GM12874 (cell line): Measurements from ENCODE around the gene RIPK4.

Source experiments
- TF ChIP-seq, protein P1 (sequence below): IDR thresholded peaks from 2 replicates; pipeline ENCODE4 v1.5.1; 2011; ENCODE audit warnings: low read depth, mild to moderate bottlenecking, control low read depth, low read length, moderate library complexity; ENCODE audit not compliant: insufficient read depth

RIPK4 gene

DNA sequence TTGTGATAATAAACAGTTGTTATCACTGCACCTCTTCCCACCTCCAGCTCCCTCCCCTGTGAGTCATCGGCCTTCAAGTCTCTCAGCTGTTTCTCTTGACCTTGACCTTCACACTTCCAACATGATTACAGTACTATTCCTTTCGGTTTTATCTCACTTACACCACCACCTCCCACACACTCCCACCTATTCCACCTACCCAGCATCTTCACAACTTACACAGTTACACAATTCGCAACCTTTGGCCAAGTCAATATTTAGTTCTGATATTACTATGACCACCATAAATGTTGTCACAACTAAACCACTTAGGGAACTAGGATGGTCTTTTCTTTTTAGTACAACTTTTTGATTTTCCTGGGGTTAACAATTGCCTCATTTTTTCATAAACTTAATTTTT lies 60.2 kb downstream of the RIPK4 start:
- TF ChIP-seq, protein P1, sequence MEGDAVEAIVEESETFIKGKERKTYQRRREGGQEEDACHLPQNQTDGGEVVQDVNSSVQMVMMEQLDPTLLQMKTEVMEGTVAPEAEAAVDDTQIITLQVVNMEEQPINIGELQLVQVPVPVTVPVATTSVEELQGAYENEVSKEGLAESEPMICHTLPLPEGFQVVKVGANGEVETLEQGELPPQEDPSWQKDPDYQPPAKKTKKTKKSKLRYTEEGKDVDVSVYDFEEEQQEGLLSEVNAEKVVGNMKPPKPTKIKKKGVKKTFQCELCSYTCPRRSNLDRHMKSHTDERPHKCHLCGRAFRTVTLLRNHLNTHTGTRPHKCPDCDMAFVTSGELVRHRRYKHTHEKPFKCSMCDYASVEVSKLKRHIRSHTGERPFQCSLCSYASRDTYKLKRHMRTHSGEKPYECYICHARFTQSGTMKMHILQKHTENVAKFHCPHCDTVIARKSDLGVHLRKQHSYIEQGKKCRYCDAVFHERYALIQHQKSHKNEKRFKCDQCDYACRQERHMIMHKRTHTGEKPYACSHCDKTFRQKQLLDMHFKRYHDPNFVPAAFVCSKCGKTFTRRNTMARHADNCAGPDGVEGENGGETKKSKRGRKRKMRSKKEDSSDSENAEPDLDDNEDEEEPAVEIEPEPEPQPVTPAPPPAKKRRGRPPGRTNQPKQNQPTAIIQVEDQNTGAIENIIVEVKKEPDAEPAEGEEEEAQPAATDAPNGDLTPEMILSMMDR = no peak

DNA sequence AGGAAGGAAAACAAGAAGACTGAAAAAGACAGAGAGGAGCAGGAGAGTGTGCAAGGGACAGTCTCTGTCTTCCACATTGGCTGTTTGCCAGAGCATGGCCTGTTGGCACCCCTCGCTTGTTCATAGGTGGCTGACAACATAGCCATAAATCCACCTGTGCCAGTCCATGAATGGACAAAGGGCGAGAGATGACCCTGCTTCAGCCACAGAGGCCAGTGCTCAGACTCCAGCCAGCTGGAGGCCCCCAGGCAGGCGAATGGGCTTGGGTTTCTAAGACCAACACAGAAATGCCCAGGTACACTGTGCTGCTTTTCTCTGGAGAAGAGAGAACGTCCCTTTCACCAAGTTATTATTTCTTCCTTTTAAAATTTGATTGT lies 60.6 kb downstream of the RIPK4 start:
- TF ChIP-seq, protein P1 = no peak

DNA sequence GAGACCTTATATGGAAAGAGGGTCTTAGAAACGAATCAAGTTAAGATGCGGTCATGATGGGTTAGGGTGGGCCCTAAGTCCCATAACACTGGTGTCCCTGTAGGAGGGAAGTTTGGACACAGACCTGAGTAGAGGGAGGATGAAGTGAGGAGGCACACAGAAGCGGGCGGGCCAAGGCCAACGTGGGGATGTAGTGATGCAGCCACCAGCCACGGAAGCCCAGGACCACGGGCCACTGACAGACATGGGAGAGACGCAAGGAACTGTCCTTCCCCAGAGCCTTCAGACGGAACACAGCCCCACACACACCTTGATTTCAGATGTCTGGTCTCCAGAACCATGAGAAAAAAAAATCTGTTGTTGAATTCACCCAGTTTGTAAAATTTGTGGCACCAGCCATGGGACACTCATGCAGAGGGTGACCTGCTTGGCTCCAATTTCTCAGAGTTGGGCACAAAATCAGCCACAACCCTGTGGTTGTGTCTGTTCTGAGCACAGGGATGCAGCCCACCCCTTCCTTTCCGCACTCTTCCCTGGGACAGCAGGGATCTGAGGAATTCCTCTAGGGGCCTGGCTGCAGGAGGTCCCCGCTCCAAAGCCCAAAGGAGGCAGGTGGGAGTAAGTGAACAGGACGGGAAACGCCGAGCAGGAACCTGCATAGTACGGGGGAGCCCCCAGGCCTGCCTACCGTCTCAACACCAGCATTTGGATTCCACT lies 61.1 kb downstream of the RIPK4 start:
- TF ChIP-seq, protein P1 = no peak

DNA sequence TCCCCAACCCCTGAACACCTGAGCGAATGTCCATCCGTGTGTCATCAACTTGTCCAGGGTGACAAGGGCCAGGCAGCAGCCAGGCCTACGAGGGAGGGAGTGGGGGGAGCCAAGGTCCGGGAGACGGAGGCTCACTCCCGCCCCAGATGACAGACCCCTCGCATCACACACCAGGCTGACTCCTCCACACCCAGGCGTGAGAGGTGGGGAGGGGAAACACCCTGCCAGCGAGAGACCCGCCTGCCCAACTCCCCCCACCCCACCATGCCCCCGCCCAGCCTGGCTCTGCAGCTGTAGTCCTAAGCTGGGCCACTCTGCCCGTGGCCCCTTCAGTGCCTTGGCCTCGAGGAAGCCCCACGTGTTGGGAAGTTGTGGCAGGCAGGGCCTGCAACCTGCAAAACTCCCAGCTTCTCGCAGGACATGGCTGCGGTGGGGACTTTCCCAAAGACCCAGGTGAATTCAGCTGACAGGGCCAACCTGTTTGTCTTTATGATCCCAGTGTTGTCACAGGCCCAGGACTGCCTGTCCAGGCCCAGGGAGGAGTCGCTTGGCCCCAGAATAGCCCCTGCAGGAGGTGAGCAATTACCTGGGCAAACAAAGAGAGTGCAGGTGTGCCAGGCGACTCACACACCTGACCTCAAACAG lies 62.9 kb downstream of the RIPK4 start:
- TF ChIP-seq, protein P1 = no peak

DNA sequence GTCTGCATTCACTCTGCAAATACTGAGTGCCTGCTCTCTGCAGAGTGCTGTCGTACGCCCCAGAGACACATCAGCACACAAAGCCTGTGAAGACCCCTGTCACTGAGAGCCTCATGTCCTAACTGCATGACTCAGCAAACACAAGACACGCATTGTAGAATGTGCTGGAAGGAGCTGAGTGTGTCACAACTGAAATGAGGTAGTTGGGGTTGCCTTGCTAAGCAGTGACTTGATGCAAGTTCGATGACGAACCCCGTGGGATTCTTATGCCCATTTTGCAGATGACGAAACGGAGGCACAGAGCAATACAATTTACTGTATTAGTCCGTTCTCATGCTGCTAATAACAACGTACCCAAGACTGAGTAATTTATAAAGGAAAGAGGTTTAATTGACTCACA lies 65.1 kb downstream of the RIPK4 start:
- TF ChIP-seq, protein P1 = no peak

DNA sequence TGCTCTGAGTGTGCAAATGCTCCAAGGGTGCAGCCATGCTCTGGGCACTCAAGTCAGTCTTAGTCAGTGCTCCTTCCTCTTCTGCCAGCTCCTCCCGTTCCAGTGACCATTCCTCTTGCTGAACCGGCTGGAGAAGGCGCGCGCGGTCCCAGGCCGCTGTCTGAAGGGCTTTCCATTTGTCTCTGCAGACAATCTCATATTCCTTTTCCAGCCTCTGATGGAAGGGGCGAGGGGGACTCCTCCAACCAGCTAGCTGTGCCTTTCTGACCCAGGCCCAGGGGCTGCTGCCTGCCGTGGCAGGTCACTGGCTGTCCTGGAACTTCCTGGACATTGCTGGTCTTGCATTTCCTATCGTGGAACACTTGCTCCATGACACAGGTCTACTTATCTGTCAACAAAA lies 67.5 kb downstream of the RIPK4 start:
- TF ChIP-seq, protein P1 = no peak

DNA sequence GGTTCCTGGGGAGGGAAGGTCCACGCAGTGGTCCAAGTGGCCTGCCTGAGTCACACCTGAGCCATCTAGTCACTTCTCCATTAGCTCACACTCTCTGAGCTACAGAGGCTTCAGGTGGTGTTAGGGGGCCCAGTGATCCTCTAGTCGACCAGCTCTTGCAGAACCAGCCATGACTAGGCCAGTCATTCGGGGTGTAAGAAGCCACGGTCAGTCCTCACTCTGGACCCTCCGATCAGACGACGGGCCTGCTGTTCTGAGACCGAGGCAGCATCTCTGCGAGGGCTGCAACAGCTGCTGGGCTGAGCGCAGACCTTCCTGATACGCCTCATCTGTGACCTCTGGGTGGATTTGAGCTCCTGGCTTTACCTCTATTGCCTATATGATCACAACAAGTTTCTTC lies 68.8 kb downstream of the RIPK4 start:
- TF ChIP-seq, protein P1 = no peak
